PC-9 (cell line): ENCODE results near the gene TMEM37.

Experiments
- EZH2 ChIP-seq: fragments of 200-600 bp; sonication (generic); IDR thresholded peaks from 2 replicates; pipeline ENCODE4 v1.8.0; 2017; ENCODE audit warnings: antibody characterized with exemption, low read depth
- TF ChIP-seq, protein P1 (sequence below): fragments of 200-600 bp; sonication (generic); conservative IDR thresholded peaks from 2 replicates; pipeline ENCODE4 v1.6.1; 2017; ENCODE audit warnings: mixed run types, antibody characterized with exemption, mild to moderate bottlenecking, moderate library complexity

DNA sequence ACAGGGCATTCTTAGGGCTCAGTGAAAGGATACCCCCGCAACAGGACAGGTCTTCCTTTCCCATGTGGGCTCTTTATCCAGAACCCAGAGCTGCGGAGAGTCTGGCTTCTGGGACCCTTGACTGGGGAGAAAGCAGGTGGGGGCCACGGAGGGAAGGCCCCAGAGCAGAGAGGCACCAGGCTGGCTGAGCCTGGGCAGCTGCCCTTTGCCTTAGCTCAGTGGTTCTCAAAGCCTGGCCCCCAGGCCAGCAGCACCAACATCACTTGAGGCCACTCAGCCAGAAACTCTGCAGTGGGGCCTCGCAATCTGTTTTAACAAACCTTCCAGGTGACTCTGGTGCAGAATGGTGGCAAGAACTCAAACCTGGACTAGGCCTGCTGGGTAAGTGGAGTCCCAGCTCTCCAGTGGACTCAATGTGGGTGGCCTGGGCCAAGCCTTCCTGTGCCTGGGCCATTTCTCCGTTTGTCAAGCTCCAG is 1.6 kb upstream of the TMEM37 start:
- no peak for TF ChIP-seq EZH2
- TF ChIP-seq, protein P1, sequence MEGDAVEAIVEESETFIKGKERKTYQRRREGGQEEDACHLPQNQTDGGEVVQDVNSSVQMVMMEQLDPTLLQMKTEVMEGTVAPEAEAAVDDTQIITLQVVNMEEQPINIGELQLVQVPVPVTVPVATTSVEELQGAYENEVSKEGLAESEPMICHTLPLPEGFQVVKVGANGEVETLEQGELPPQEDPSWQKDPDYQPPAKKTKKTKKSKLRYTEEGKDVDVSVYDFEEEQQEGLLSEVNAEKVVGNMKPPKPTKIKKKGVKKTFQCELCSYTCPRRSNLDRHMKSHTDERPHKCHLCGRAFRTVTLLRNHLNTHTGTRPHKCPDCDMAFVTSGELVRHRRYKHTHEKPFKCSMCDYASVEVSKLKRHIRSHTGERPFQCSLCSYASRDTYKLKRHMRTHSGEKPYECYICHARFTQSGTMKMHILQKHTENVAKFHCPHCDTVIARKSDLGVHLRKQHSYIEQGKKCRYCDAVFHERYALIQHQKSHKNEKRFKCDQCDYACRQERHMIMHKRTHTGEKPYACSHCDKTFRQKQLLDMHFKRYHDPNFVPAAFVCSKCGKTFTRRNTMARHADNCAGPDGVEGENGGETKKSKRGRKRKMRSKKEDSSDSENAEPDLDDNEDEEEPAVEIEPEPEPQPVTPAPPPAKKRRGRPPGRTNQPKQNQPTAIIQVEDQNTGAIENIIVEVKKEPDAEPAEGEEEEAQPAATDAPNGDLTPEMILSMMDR = no peak
